ENCODE results near the gene OCEL1. TPM values are rescaled to one million over a fixed set of nuclear protein-coding genes. Genes with fewer than 3 reads are reported as not detected.
A peak's percentile ranks its signal among the peaks of the same experiment; 100 is the strongest.

OCEL1 gene
- polyA plus RNA-seq, 3 donors from 2014 or later: 31.4 to 51.3 (median 42.3) TPM

GRCh38 chr19:17249887-17250548 lies 24.0 kb downstream of the OCEL1 start:
- Mint-ChIP-seq H3K36me3 (no peaks in the 10 kb centered on the region), H3K27ac (no peak overlapping the region), H3K4me1 (peaks cover 0 to 6% of the 10 kb centered on the region in 2 donors), H3K4me3 (no peak overlapping the region), H3K9me3 (no peaks in the 10 kb centered on the region), H3K27me3 (ENCODE audit: low read depth in 3 of 3) (peaks cover 4 to 7% (median 6%) of the 10 kb centered on the region in 3 donors)
- no peak for DNase-seq

- DNase-seq: no peak
- Mint-ChIP-seq H3K4me1 (no peaks in the 10 kb centered on the region), H3K4me3 (no peak overlapping the region), H3K27me3 (ENCODE audit: low read depth in 3 of 3) (peaks cover 0 to 4% (median 2%) of the 10 kb centered on the region in 3 donors), H3K9me3 (no peaks in the 10 kb centered on the region), H3K27ac (no peak overlapping the region), H3K36me3 (no peaks in the 10 kb centered on the region)
Observed at GRCh38 chr19:17254636-17255035, 28.6 kb downstream of the OCEL1 start.

GRCh38 chr19:17255150-17255621 lies 29.2 kb downstream of the OCEL1 start:
- Mint-ChIP-seq H3K9me3 (no peaks in the 10 kb centered on the region), H3K36me3 (no peaks in the 10 kb centered on the region), H3K4me3 (no peak overlapping the region), H3K27me3 (ENCODE audit: low read depth in 3 of 3) (peaks cover 0 to 4% (median 2%) of the 10 kb centered on the region in 3 donors), H3K27ac (no peak overlapping the region), H3K4me1 (no peaks in the 10 kb centered on the region)
- DNase-seq: no peak

GRCh38 chr19:17256130-17256529 lies 30.1 kb downstream of the OCEL1 start:
- peaks cover 3 to 6% of the 10 kb centered on the region in 2 donors for H3K4me1 Mint-ChIP-seq
- H3K36me3 Mint-ChIP-seq: no peaks in the 10 kb centered on the region
- DNase-seq: no peak
- H3K4me3 Mint-ChIP-seq: no peak overlapping the region
- H3K9me3 Mint-ChIP-seq: no peaks in the 10 kb centered on the region
- H3K27ac Mint-ChIP-seq: no peak overlapping the region
- H3K27me3 Mint-ChIP-seq (ENCODE audit: low read depth in 3 of 3): peaks cover 0 to 6% (median 2%) of the 10 kb centered on the region in 3 donors

GRCh38 chr19:17259118-17259780 lies 33.2 kb downstream of the OCEL1 start:
- peaks cover 3 to 6% of the 10 kb centered on the region in 2 donors for H3K4me1 Mint-ChIP-seq
- DNase-seq: no peak
- no peaks in the 10 kb centered on the region for H3K36me3 Mint-ChIP-seq
- H3K27ac Mint-ChIP-seq: no peak overlapping the region
- peaks cover 0 to 6% (median 0%) of the 10 kb centered on the region in 3 donors for H3K27me3 Mint-ChIP-seq (ENCODE audit: low read depth in 3 of 3)
- H3K9me3 Mint-ChIP-seq: no peaks in the 10 kb centered on the region
- no peak overlapping the region for H3K4me3 Mint-ChIP-seq

- Mint-ChIP-seq H3K4me3 (no peak overlapping the region), H3K27me3 (ENCODE audit: low read depth in 3 of 3) (peaks cover 0 to 4% (median 2%) of the 10 kb centered on the region in 3 donors), H3K4me1 (peaks cover 5 to 6% of the 10 kb centered on the region in 2 donors), H3K27ac (no peak overlapping the region), H3K9me3 (no peaks in the 10 kb centered on the region), H3K36me3 (no peaks in the 10 kb centered on the region)
- DNase-seq: no peak
Observed at GRCh38 chr19:17259934-17260333, 33.9 kb downstream of the OCEL1 start.

- Mint-ChIP-seq H3K4me3 (no peak overlapping the region), H3K27ac (no peak overlapping the region)
Observed at GRCh38 chr19:17260842-17261325, 34.9 kb downstream of the OCEL1 start.

GRCh38 chr19:17262557-17262956 lies 36.5 kb downstream of the OCEL1 start:
- peaks cover 6 to 9% (median 9%) of the 10 kb centered on the region in 3 donors for H3K27me3 Mint-ChIP-seq (ENCODE audit: low read depth in 3 of 3)

More at GRCh38 chr19:17260842-17261325, 34.9 kb downstream of the OCEL1 start:
- H3K36me3 Mint-ChIP-seq: no peaks in the 10 kb centered on the region
- peak; percentile 76 to 84 (median 82) for DNase-seq
- peaks cover 5 to 6% of the 10 kb centered on the region in 2 donors for H3K4me1 Mint-ChIP-seq
- no peaks in the 10 kb centered on the region for H3K9me3 Mint-ChIP-seq
- peaks cover 0 to 4% (median 2%) of the 10 kb centered on the region in 3 donors for H3K27me3 Mint-ChIP-seq (ENCODE audit: low read depth in 3 of 3)

GRCh38 chr19:17263712-17264640 lies 38.0 kb downstream of the OCEL1 start:
- no peak overlapping the region for H3K4me3 Mint-ChIP-seq
- peaks cover 22 to 24% of the 10 kb centered on the region in 2 donors for H3K4me1 Mint-ChIP-seq
- H3K9me3 Mint-ChIP-seq: no peaks in the 10 kb centered on the region
- no peak for DNase-seq
- peaks cover 6 to 9% (median 9%) of the 10 kb centered on the region in 3 donors for H3K27me3 Mint-ChIP-seq (ENCODE audit: low read depth in 3 of 3)
- no peak overlapping the region for H3K27ac Mint-ChIP-seq
- H3K36me3 Mint-ChIP-seq: no peaks in the 10 kb centered on the region

More at GRCh38 chr19:17262557-17262956, 36.5 kb downstream of the OCEL1 start:
- H3K4me3 Mint-ChIP-seq: no peak overlapping the region
- DNase-seq: no peak
- H3K36me3 Mint-ChIP-seq: no peaks in the 10 kb centered on the region
- H3K27ac Mint-ChIP-seq: no peak overlapping the region
- no peaks in the 10 kb centered on the region for H3K9me3 Mint-ChIP-seq
- H3K4me1 Mint-ChIP-seq: peaks cover 16 to 17% of the 10 kb centered on the region in 2 donors

GRCh38 chr19:17264641-17264979 lies 38.6 kb downstream of the OCEL1 start, which contains the start of gene USHBP1:
Gene USHBP1 (minus strand): TSS chr19:17264745. CDS start chr19:17264299, 446 bp downstream.
- Mint-ChIP-seq H3K4me3 (no peak within 1 kb of the TSS), H3K36me3 (no peaks in the 10 kb centered on the region), H3K9me3 (no peaks in the 10 kb centered on the region), H3K27ac (no peak within 1 kb of the TSS), H3K27me3 (ENCODE audit: low read depth in 3 of 3) (peaks cover 6 to 9% (median 7%) of the 10 kb centered on the region in 3 donors), H3K4me1 (peaks cover 22 to 24% of the 10 kb centered on the region in 2 donors)
- no peak for DNase-seq

GRCh38 chr19:17266026-17266425 lies 40.0 kb downstream of the OCEL1 start:
- Mint-ChIP-seq H3K4me3 (no peak overlapping the region), H3K4me1 (peaks cover 19% of the 10 kb centered on the region in 2 donors), H3K9me3 (no peaks in the 10 kb centered on the region), H3K27ac (no peak overlapping the region), H3K36me3 (peaks cover 0 to 4% (median 0%) of the 10 kb centered on the region in 3 donors), H3K27me3 (ENCODE audit: low read depth in 3 of 3) (peaks cover 5 to 9% (median 6%) of the 10 kb centered on the region in 3 donors)
- no peak for DNase-seq

GRCh38 chr19:17266589-17266974 lies 40.6 kb downstream of the OCEL1 start:
- H3K4me3 Mint-ChIP-seq: peak overlapping the region; percentile 71 to 89 (median 82)
- no peak for DNase-seq
- H3K4me1 Mint-ChIP-seq: peaks cover 18 to 19% of the 10 kb centered on the region in 2 donors
- H3K27ac Mint-ChIP-seq: peak overlapping the region; percentile 65 to 94 (median 84)
- H3K9me3 Mint-ChIP-seq: no peaks in the 10 kb centered on the region
- peaks cover 5 to 9% (median 6%) of the 10 kb centered on the region in 3 donors for H3K27me3 Mint-ChIP-seq (ENCODE audit: low read depth in 3 of 3)
- H3K36me3 Mint-ChIP-seq: peaks cover 0 to 9% (median 0%) of the 10 kb centered on the region in 3 donors
